Measurements from ENCODE around the gene DMD. TPM values are rescaled to one million over a fixed set of nuclear protein-coding genes. Genes with fewer than 3 reads are reported as not detected.

DMD gene
- total RNA-seq, 4 donors from 2014 or later, result 27.7 to 54.7 (median 34.4) TPM

DNA sequence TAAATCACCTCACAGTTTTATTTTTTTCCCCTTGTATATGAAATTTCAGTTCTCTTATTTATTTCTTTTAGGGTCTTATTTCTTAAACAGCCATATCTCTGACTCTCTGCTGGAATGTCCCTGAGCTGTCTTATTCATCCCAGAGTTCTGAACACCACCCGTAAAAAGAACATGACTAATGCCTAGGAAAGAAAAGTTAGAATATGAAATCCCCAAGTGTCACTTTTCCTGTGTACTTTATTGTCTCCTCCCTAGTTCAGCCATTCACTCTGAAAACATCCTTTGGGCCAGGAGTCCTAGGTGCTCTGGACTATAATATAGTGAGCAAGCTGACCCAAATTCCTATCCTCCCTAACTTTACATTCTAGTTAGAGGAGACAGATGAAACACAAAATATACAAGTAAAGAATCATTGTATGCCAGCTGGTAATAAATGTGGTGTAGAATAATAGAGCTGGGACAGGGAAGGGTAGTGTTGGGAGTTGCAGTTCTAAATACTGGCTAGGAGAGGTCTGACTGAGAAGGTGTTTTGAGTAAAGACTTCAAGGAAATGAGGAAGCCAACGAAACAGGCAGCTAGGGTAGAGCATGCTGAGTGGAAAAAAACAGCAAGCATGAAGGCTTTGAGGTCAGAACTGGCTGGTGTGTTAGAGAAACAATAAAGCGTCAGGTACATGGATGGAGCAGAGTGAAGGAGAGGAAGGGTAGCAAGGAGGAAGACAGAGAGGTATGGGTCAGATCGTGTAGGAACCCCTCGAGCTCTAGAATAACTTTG is 2098.9 kb downstream of the DMD start:
- TF ChIP-seq, protein P1, sequence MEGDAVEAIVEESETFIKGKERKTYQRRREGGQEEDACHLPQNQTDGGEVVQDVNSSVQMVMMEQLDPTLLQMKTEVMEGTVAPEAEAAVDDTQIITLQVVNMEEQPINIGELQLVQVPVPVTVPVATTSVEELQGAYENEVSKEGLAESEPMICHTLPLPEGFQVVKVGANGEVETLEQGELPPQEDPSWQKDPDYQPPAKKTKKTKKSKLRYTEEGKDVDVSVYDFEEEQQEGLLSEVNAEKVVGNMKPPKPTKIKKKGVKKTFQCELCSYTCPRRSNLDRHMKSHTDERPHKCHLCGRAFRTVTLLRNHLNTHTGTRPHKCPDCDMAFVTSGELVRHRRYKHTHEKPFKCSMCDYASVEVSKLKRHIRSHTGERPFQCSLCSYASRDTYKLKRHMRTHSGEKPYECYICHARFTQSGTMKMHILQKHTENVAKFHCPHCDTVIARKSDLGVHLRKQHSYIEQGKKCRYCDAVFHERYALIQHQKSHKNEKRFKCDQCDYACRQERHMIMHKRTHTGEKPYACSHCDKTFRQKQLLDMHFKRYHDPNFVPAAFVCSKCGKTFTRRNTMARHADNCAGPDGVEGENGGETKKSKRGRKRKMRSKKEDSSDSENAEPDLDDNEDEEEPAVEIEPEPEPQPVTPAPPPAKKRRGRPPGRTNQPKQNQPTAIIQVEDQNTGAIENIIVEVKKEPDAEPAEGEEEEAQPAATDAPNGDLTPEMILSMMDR (IDR thresholded peaks at IDR 0.05), result no peak
- DNase-seq (ENCODE audit: low spot score) (no peak), ATAC-seq (ENCODE audit: low FRiP score) (no peak)

DNA sequence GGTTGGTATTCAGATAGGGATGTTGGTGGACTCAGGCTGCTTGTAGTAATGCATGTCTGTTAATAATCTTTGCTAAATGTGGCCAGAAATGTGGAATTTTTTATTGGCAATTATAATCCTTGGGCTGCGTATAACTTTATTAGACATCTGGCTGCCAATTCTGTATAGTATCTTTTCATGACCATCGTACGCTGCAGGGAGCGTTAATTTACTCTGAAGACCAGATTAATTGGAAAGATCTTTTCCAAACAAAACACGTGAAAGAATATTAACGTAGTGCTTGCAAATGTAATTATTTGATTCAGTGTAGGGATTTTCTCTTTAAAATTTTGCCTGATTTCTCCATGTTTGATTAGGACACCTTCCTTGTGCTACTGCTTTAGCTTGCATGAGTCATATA is 2100.7 kb downstream of the DMD start:
- DNase-seq (ENCODE audit: low spot score) (no peak), ATAC-seq (ENCODE audit: low FRiP score) (no peak)
- TF ChIP-seq, protein P1 (IDR thresholded peaks at IDR 0.05), result no peak

DNA sequence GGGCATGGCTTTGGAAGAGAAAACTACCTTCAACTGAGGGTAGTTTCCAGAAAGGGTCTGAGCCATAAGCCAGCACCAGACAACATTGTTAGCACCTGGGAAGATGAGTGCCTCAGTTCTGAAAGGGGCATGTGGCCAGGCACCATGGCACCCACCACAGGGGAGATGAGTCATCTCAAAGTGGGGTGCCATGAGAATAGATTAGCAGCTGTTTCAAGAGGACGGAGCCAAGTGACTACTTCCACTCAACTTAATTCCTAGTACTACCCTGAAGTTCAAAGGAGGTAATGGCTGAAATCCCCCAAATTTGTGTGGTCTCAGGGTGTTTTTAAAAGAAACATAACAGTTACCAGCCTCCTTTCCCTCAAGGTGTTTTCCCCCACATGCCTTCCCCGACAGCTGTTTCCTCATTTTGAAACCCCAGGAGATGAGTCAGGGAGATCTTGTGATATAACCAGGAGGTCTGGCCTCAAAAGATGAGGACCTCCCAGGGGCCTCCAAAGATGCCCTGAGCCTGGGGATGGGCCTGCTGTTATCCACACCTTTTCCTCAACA is 2111.7 kb downstream of the DMD start:
- TF ChIP-seq, protein P1 (IDR thresholded peaks at IDR 0.05), result no peak
- no peak for ATAC-seq (ENCODE audit: low FRiP score)

DNA sequence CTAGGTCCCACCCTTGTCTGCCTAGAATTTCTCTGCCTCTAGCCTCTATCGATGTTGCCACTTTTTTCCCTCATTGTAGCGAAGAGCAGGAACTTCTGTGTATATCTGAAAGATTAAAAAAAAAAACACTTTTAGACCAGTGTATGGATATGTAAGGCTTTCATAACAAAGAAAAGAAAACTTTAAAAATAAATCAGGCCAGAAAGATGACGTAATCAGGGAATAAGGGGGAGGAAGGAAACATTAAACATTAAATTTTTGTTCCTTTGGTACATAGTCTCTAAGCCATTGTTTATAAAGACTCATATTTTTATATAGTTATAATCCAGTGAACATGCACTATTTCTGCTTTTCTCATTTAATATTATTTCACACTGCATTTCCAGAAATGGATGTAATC is 2113.3 kb downstream of the DMD start:
- no peak for DNase-seq (ENCODE audit: low spot score)
- TF ChIP-seq, protein P1 (IDR thresholded peaks at IDR 0.05), result no peak
- ATAC-seq (ENCODE audit: low FRiP score), result no peak

More for the DNA sequence above, 2111.7 kb downstream of the DMD start:
- DNase-seq (ENCODE audit: low spot score), result no peak

DNA sequence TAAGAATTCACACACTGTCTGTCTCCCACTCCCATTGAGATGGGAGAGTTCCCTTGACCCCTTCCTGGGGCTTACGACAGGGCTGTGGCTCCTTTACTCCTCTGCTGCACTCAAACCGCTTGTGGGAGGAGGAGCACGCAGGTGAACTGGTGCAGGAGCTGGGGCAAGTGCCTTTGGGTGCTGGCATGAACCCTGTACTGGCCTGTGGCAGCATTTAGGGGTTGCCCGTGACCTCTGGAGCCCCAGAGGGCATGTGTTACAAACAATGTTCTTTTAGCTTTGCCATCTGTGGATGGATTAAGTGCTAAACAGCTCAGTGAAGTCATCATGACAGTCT is 2117.7 kb downstream of the DMD start:
- no peak for DNase-seq (ENCODE audit: low spot score)
- TF ChIP-seq, protein P1 (IDR thresholded peaks at IDR 0.05), result no peak
- no peak for ATAC-seq (ENCODE audit: low FRiP score)

DNA sequence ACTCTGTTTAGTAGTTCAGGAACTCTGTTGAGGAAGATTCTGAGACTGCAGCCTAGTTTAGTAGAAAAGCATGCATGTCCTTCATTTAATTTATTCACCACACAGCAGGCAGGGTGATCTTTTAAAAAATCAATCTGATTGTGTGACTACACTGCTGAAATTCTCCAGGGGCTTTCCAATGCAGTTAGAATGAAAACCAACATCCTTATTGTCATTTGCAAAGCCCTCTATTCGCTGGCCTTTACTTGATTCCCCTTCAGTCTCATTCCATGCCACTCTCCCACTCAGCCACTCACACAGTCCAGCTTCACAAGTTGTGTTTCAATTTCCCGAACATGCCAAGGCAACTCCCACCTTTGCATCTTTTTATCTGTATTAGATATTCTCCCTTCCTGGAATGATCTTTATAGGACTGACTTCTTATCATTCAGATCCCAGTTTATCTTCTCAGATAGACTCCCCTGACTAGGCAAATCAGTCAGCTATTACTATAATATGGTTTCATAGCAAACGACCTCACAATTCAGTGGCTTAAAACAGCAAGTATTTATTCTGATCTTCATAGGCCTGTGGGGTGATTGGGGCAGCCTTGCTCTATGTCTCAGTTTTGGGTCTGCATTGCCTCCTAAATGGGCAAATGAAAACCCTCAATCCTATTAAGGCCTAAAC is 2118.2 kb downstream of the DMD start:
- no peak for DNase-seq (ENCODE audit: low spot score)
- TF ChIP-seq, protein P1 (IDR thresholded peaks at IDR 0.05), result no peak
- ATAC-seq (ENCODE audit: low FRiP score), result no peak
